Mucosa of rectum (tissue), 2 donors: ENCODE data around the gene FAM111B.
"Not testable (repeated sequence)": the region's sequence is repeated elsewhere in the genome, so short reads cannot be mapped to it uniquely, and the experiment has no call there.

Experiments
- H3K27ac ChIP-seq, 2 donors: one replicate each; pipeline ENCODE4 v1.7.0; 2013; ENCODE audit warnings: inconsistent platforms in 2 of 2, low read depth in 2 of 2, low read length in 2 of 2
- H3K27me3 ChIP-seq, 2 donors: one replicate each; pipeline ENCODE4 v1.7.0; 2013; ENCODE audit warnings: low read length in 2 of 2; ENCODE audit not compliant: control insufficient read depth in 2 of 2, insufficient read depth in 2 of 2
- H3K36me3 ChIP-seq, 2 donors: one replicate each; pipeline ENCODE4 v1.7.0; 2013; ENCODE audit warnings: low read length in 2 of 2; ENCODE audit not compliant: control insufficient read depth in 2 of 2, insufficient read depth in 2 of 2
- H3K4me1 ChIP-seq, 2 donors: one replicate each; pipeline ENCODE4 v1.7.0; 2013; ENCODE audit warnings: low read length in 2 of 2, mild to moderate bottlenecking in 1 of 2; ENCODE audit not compliant: control insufficient read depth in 2 of 2, insufficient read depth in 2 of 2
- H3K4me3 ChIP-seq, 2 donors: one replicate each; pipeline ENCODE4 v1.7.0; 2013; ENCODE audit warnings: low read length in 2 of 2
- H3K9ac ChIP-seq, 2 donors: one replicate each; pipeline ENCODE4 v1.7.0; 2013; ENCODE audit warnings: low read length in 2 of 2, low read depth in 1 of 2, mild to moderate bottlenecking in 1 of 2
- H3K9me3 ChIP-seq, 2 donors: one replicate each; pipeline ENCODE4 v1.7.0; 2013; ENCODE audit warnings: low read length in 2 of 2; ENCODE audit not compliant: control insufficient read depth in 2 of 2
- donor health status: healthy.
- donor health status: Normal muscosa, but diverticular disease.

The FAM111B gene

GRCh38 chr11:59079086-59079485, 28.0 kb upstream of the FAM111B start:
- no peaks in the 10 kb centered on the region for H3K36me3 ChIP-seq
- H3K9me3 ChIP-seq, result no peaks in the 10 kb centered on the region
- no peaks in the 10 kb centered on the region for H3K4me1 ChIP-seq
- H3K4me3 ChIP-seq, result no peak overlapping the region
- H3K27ac ChIP-seq, result no peak overlapping the region
- H3K27me3 ChIP-seq, result no peaks in the 10 kb centered on the region
- H3K9ac ChIP-seq, result no peak overlapping the region

- H3K27me3 ChIP-seq, H3K9ac ChIP-seq, H3K36me3 ChIP-seq, H3K9me3 ChIP-seq, H3K4me3 ChIP-seq, H3K4me1 ChIP-seq, H3K27ac ChIP-seq: not testable (repeated sequence)
These were observed 26.6 kb upstream of the FAM111B start for GRCh38 chr11:59080421-59080820.

DNA sequence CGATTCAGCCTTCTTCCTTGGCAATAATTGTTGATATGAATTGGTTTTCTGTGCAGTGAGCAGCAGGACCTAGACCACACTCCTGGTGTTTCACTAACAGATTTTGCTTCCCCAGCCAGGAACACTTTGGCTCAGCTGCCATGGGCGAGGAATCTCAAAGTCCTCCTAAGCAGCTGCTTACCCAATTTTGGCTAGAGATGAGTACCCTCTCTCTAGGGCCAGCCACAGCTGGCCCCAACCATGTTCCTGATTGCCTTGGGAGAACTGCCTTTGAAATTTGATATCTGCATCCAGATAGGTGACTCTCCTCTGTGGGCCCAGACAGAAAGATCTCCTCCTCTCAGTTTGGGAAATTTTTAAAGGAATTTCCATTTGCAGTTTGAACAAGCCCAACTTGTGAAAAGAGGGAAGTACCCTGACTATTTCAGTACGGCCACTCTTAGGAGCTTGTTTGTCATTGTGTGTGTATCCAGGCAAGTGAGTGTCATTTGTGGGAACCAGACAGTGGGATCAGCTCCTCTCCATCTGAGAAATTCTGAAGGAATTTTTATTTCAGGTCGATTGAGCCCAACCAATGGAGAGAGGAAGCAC, 25.5 kb upstream of the FAM111B start:
- H3K27me3 ChIP-seq, H3K9me3 ChIP-seq, H3K4me1 ChIP-seq, H3K36me3 ChIP-seq, H3K9ac ChIP-seq, H3K4me3 ChIP-seq, H3K27ac ChIP-seq: not testable (repeated sequence)

DNA sequence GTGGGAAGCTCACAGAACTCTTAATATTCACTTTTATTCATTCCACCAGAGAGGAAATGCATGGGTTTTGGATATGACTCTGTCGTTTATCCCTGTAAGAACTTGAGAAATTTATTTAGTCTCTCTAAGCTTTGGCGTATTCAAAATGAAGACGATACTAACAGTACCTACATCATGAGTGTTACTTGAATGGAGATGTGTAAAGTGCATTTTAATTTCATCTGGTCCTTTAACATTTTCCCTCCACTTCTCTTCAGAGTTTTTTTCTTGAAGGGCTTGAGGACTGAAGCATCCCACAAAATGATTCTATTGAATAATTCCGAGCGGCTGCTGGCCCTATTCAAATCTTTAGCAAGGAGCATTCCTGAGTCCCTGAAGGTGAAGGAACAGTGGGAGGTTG, 21.0 kb upstream of the FAM111B start, which contains the start of gene GLYATL1B:
Gene GLYATL1B, plus strand, starts transcription at position 301 of the 400 bp plus-strand sequence. Its CDS starts 0 bp downstream, at position 301.
- not testable (repeated sequence) for H3K4me3 ChIP-seq, H3K4me1 ChIP-seq, H3K9me3 ChIP-seq, H3K27ac ChIP-seq, H3K27me3 ChIP-seq, H3K36me3 ChIP-seq, H3K9ac ChIP-seq

- no peak overlapping the region for H3K9ac ChIP-seq
- H3K27ac ChIP-seq, result no peak overlapping the region
- H3K9me3 ChIP-seq, result no peaks in the 10 kb centered on the region
- no peaks in the 10 kb centered on the region for H3K36me3 ChIP-seq
- no peaks in the 10 kb centered on the region for H3K4me1 ChIP-seq
- no peaks in the 10 kb centered on the region for H3K27me3 ChIP-seq
- no peak overlapping the region for H3K4me3 ChIP-seq
These were observed 18.9 kb upstream of the FAM111B start for GRCh38 chr11:59088162-59088561.

GRCh38 chr11:59093576-59093975, 13.5 kb upstream of the FAM111B start:
- H3K9me3 ChIP-seq, H3K27me3 ChIP-seq: not testable (repeated sequence)

DNA sequence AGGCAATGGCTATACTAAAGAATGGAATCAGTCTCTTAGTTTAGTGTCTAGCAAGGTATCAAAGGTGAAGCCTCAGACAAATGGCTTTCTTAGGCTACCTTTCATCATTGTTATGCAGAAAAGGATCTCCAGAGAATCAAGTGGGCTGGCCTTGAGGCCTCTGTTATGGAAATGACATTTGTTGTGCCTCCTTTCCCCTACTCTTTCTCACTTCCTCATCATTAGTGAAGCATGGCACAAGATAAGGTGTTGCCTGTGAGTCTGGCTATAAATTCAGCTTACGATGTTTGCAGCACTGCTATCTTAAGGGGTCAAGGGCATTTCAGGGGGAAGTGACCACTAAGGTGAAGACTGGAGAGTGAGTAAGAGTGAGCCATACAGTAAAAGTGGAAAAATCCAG, 11.8 kb upstream of the FAM111B start:
- not testable (repeated sequence) for H3K27me3 ChIP-seq, H3K36me3 ChIP-seq, H3K9ac ChIP-seq, H3K4me1 ChIP-seq, H3K9me3 ChIP-seq, H3K27ac ChIP-seq, H3K4me3 ChIP-seq

More at GRCh38 chr11:59093576-59093975, 13.5 kb upstream of the FAM111B start:
- not testable (repeated sequence) for H3K9ac ChIP-seq, H3K36me3 ChIP-seq, H3K27ac ChIP-seq, H3K4me1 ChIP-seq, H3K4me3 ChIP-seq

DNA sequence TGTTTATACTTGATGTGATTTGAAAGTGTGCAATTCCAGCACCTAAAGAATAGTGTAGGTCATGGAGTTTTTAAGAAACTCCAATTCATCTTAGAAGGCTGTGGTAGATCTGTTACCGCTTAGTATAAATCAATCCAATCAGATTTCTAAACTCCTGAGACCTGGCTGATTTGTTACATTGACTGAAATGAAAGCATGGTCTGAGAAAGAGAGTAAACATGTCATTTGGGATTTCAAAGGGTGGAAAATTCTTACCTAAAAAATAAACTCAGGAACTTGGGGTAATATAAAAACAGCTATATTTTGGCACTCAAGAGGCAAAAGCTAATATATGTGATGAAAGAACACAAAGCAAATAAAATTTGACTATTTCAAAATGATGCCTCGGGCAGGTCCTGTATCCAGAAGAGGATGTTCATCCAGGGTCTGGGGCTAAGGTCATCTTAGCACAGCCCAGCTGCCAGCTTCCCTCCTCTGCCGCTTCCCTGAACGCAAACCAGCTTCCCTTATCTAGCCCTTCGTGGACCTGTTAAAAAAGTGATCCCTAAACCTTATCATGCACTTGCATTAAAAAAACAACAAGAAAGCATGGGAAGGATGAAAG, 11.0 kb upstream of the FAM111B start:
- not testable (repeated sequence) for H3K9me3 ChIP-seq, H3K27ac ChIP-seq, H3K36me3 ChIP-seq, H3K4me1 ChIP-seq, H3K27me3 ChIP-seq, H3K9ac ChIP-seq, H3K4me3 ChIP-seq

- no peak overlapping the region for H3K27ac ChIP-seq
- no peaks in the 10 kb centered on the region for H3K4me1 ChIP-seq
These were observed 9.8 kb upstream of the FAM111B start for GRCh38 chr11:59097113-59097708.

GRCh38 chr11:59097938-59098337, 9.1 kb upstream of the FAM111B start:
- H3K4me3 ChIP-seq, H3K27me3 ChIP-seq, H3K4me1 ChIP-seq, H3K9ac ChIP-seq, H3K36me3 ChIP-seq, H3K27ac ChIP-seq, H3K9me3 ChIP-seq: not testable (repeated sequence)

More at GRCh38 chr11:59097113-59097708, 9.8 kb upstream of the FAM111B start:
- Histone ChIP-seq H3K27me3 (no peaks in the 10 kb centered on the region), H3K36me3 (no peaks in the 10 kb centered on the region), H3K4me3 (no peak overlapping the region), H3K9ac (no peak overlapping the region), H3K9me3 (no peaks in the 10 kb centered on the region)
